ENCODE data around the gene C9orf85. TPM values are rescaled to one million over a fixed set of nuclear protein-coding genes. Genes with fewer than 3 reads are reported as not detected.

The C9orf85 gene
- total RNA-seq, 1 experiment from 2014 or later: 20.2 TPM

DNA sequence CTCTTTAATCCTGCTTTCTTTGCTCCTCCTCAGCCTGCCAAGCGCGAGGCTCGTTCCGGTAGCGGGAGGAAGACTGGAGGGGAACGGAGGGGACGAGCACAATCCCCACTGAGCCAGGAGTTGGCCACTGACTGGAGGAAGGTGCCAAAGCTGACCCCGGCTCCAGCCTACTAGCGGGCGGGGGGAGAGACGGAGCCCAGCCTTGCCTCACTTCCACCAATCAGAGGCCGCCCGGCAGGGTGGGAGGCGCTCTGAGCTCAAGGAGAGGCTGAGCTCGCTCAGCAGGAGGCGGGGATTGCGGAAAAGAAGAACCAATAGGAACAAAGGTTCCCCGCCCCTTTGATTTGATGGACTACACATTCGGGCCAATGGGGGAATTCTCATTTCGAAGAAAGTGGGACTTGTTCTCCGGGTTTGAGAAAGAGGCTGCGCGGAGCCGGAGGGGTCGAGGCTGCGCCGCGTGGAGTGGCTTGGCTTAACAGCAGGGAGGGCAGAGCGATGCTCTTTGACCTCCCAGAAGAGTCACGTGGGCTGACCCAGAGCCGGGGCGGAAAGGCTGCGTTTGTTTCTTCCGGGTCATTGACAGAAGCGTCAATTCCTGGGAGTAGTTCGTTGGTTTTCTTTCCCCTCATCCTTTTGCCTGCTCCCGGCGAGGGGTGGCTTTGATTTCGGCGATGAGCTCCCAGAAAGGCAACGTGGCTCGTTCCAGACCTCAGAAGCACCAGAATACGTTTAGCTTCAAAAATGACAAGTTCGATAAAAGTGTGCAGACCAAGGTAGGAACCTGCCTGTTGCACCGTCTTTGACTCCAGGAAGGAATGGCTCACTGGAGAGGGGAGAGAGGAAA lies at the start of gene C9orf85, which contains the start of gene ABHD17B (continued):
- TF ChIP-seq, protein P1, sequence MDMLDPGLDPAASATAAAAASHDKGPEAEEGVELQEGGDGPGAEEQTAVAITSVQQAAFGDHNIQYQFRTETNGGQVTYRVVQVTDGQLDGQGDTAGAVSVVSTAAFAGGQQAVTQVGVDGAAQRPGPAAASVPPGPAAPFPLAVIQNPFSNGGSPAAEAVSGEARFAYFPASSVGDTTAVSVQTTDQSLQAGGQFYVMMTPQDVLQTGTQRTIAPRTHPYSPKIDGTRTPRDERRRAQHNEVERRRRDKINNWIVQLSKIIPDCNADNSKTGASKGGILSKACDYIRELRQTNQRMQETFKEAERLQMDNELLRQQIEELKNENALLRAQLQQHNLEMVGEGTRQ (CRISPR knock-in tag; IDR thresholded peaks at IDR 0.05): peak; percentile 96
- TF ChIP-seq JUN (CRISPR knock-in tag; IDR thresholded peaks at IDR 0.05) (0 out of 2 replicates have a peak, but pooled peaks have one; percentile 63), NR1H2 (CRISPR knock-in tag; IDR thresholded peaks at IDR 0.05) (no peak), NR2C2 (CRISPR knock-in tag; IDR thresholded peaks at IDR 0.05) (peak; percentile 89), IRF2 (CRISPR knock-in tag; IDR thresholded peaks at IDR 0.05; ENCODE audit: borderline replicate concordance, low read depth) (no peak), GABPB1 (CRISPR knock-in tag; IDR thresholded peaks at IDR 0.05) (no peak; the same call in none of the 2 replicates), ZNF416 (CRISPR knock-in tag; IDR thresholded peaks at IDR 0.05) (no peak)
- TF ChIP-seq, protein P2, sequence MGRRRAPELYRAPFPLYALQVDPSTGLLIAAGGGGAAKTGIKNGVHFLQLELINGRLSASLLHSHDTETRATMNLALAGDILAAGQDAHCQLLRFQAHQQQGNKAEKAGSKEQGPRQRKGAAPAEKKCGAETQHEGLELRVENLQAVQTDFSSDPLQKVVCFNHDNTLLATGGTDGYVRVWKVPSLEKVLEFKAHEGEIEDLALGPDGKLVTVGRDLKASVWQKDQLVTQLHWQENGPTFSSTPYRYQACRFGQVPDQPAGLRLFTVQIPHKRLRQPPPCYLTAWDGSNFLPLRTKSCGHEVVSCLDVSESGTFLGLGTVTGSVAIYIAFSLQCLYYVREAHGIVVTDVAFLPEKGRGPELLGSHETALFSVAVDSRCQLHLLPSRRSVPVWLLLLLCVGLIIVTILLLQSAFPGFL (CRISPR knock-in tag; IDR thresholded peaks at IDR 0.05; ENCODE audit: borderline replicate concordance): no peak; the same call in 1 of the 2 replicates
- TF ChIP-seq, protein P3, sequence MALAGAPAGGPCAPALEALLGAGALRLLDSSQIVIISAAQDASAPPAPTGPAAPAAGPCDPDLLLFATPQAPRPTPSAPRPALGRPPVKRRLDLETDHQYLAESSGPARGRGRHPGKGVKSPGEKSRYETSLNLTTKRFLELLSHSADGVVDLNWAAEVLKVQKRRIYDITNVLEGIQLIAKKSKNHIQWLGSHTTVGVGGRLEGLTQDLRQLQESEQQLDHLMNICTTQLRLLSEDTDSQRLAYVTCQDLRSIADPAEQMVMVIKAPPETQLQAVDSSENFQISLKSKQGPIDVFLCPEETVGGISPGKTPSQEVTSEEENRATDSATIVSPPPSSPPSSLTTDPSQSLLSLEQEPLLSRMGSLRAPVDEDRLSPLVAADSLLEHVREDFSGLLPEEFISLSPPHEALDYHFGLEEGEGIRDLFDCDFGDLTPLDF (CRISPR knock-in tag; IDR thresholded peaks at IDR 0.05): no peak
- TF ChIP-seq, protein P4, sequence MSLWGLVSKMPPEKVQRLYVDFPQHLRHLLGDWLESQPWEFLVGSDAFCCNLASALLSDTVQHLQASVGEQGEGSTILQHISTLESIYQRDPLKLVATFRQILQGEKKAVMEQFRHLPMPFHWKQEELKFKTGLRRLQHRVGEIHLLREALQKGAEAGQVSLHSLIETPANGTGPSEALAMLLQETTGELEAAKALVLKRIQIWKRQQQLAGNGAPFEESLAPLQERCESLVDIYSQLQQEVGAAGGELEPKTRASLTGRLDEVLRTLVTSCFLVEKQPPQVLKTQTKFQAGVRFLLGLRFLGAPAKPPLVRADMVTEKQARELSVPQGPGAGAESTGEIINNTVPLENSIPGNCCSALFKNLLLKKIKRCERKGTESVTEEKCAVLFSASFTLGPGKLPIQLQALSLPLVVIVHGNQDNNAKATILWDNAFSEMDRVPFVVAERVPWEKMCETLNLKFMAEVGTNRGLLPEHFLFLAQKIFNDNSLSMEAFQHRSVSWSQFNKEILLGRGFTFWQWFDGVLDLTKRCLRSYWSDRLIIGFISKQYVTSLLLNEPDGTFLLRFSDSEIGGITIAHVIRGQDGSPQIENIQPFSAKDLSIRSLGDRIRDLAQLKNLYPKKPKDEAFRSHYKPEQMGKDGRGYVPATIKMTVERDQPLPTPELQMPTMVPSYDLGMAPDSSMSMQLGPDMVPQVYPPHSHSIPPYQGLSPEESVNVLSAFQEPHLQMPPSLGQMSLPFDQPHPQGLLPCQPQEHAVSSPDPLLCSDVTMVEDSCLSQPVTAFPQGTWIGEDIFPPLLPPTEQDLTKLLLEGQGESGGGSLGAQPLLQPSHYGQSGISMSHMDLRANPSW (CRISPR knock-in tag; conservative IDR thresholded peaks at IDR 0.05; ENCODE audit: low read depth): no peak

DNA sequence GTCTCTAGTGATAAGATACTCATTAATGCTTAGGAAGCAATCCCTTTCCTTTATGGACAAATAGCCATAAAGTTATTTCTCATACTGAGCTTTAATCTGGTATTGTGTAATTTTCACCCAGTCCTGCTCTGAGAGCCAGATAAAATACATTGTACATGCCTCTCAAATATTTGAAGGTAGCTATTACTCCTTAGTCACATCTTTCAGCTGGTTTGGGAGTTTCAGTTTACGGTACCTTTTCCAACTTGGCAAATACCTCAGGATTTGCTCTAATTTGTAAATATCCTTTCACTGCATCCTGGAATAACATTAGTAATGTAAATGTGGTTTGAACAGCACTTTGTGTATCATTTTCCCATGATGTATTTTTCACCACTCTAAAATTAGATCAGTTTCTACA lies 47.8 kb upstream of the C9orf85 start:
- Mint-ChIP-seq H3K27ac (peak overlapping the region; percentile 17), H3K4me1 (peaks cover 17% of the 10 kb centered on the region), H3K4me3 (no peak overlapping the region), H3K36me3 (peaks cover 62% of the 10 kb centered on the region), H3K27me3 (ENCODE audit: low read depth) (no peaks in the 10 kb centered on the region), H3K9me3 (peaks cover 18% of the 10 kb centered on the region)
- DNase-seq (ENCODE audit: low spot score) (no peak), ATAC-seq (no peak)
- ChIA-PET POLR2A (interaction anchor here (0.6 kb wide), 1 partner anchor 734 kb away, joined by 3 read pairs; no protein-coding TSS in a partner anchor), CTCF (no interaction called here)
- TF ChIP-seq ZBTB21 (CRISPR knock-in tag; IDR thresholded peaks at IDR 0.05; ENCODE audit: borderline replicate concordance) (no peak), PRRX2 (CRISPR knock-in tag; IDR thresholded peaks at IDR 0.05) (no peak), NFATC4 (CRISPR knock-in tag; IDR thresholded peaks at IDR 0.05) (no peak), ZNF416 (CRISPR knock-in tag; IDR thresholded peaks at IDR 0.05) (no peak), HMGA2 (CRISPR knock-in tag; IDR thresholded peaks at IDR 0.05) (no peak), FOXP1 (CRISPR knock-in tag; IDR thresholded peaks at IDR 0.05; ENCODE audit: borderline replicate concordance) (no peak)
- TF ChIP-seq, protein P5, sequence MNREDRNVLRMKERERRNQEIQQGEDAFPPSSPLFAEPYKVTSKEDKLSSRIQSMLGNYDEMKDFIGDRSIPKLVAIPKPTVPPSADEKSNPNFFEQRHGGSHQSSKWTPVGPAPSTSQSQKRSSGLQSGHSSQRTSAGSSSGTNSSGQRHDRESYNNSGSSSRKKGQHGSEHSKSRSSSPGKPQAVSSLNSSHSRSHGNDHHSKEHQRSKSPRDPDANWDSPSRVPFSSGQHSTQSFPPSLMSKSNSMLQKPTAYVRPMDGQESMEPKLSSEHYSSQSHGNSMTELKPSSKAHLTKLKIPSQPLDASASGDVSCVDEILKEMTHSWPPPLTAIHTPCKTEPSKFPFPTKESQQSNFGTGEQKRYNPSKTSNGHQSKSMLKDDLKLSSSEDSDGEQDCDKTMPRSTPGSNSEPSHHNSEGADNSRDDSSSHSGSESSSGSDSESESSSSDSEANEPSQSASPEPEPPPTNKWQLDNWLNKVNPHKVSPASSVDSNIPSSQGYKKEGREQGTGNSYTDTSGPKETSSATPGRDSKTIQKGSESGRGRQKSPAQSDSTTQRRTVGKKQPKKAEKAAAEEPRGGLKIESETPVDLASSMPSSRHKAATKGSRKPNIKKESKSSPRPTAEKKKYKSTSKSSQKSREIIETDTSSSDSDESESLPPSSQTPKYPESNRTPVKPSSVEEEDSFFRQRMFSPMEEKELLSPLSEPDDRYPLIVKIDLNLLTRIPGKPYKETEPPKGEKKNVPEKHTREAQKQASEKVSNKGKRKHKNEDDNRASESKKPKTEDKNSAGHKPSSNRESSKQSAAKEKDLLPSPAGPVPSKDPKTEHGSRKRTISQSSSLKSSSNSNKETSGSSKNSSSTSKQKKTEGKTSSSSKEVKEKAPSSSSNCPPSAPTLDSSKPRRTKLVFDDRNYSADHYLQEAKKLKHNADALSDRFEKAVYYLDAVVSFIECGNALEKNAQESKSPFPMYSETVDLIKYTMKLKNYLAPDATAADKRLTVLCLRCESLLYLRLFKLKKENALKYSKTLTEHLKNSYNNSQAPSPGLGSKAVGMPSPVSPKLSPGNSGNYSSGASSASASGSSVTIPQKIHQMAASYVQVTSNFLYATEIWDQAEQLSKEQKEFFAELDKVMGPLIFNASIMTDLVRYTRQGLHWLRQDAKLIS (CRISPR knock-in tag; IDR thresholded peaks at IDR 0.05; ENCODE audit: borderline replicate concordance): no peak
- TF ChIP-seq, protein P6, sequence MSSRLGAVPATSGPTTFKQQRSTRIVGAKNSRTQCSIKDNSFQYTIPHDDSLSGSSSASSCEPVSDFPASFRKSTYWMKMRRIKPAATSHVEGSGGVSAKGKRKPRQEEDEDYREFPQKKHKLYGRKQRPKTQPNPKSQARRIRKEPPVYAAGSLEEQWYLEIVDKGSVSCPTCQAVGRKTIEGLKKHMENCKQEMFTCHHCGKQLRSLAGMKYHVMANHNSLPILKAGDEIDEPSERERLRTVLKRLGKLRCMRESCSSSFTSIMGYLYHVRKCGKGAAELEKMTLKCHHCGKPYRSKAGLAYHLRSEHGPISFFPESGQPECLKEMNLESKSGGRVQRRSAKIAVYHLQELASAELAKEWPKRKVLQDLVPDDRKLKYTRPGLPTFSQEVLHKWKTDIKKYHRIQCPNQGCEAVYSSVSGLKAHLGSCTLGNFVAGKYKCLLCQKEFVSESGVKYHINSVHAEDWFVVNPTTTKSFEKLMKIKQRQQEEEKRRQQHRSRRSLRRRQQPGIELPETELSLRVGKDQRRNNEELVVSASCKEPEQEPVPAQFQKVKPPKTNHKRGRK (CRISPR knock-in tag; IDR thresholded peaks at IDR 0.05; ENCODE audit: borderline replicate concordance): no peak

All from WTC11 (cell line).